GM13977 (cell line): ENCODE data around the gene STAT4.

ENCODE experiments used
- DNase-seq: peaks from one replicate; pipeline ENCODE4 v3.0.0; 2012; ENCODE audit warnings: low spot score
- CTCF ChIP-seq: IDR thresholded peaks from 2 replicates; pipeline ENCODE4 v1.5.1; 2012; ENCODE audit warnings: mild to moderate bottlenecking, control low read depth; ENCODE audit not compliant: insufficient read depth; ENCODE audit errors: extremely low read depth, missing control alignments
- in situ Hi-C: fragments of 300-500 bp; cut with MboI; formaldehyde crosslinking; loops from one replicate; pipeline ENCODE4 v1.12.0; 2022; ENCODE audit warnings: low sequenced_read_pairs, low pct_unique_long_range_greater_than_20kb, mixed read lengths, inconsistent platforms; ENCODE audit not compliant: unreplicated experiment

STAT4 gene

GRCh38 chr2:191009541-191010374 is 141.0 kb downstream of the STAT4 start:
- in situ Hi-C loops, result no loop called here
- no peak for TF ChIP-seq CTCF
- no peak for DNase-seq

GRCh38 chr2:191008286-191008685 is 142.5 kb downstream of the STAT4 start:
- in situ Hi-C loops, result no loop called here
- no peak for TF ChIP-seq CTCF

DNA sequence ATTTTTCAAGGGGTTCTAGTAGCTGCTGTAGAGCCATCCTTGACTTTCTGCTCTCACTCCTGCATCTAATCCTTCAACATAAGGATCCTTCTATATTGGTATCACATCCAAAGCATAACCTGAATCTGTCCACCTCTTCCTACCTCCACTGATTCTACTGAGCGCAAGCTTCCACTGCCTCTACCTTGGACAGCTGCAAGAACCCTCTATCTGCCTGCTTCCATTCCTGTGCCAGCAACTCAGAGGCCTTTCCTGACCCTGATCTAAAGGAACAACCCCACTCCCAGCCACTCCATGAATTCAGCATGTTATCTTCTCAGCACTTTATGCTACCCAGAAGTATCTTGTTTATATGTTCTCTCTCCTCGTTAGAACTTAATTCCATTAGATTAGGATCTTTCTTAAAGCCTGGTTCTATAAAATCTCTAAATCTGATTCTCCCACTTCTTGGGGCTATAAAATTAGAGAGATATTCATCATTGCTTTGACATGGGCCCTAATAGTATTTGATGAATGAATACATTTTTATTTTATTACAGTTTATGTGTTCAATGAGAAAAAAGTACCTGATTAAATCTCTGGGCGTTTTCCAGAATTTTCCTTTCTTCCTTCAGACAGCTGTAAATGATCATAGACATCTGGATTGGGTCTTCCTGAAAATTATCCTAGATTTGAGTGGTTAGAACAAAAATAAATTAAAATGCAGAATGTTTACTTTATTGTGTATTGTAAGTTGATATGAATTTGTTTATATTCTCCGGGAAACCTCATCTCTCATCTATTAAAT is 143.6 kb downstream of the STAT4 start:
- in situ Hi-C loops, result no loop called here
- TF ChIP-seq CTCF, result no peak
- no peak for DNase-seq

More at GRCh38 chr2:191008286-191008685, 142.5 kb downstream of the STAT4 start:
- no peak for DNase-seq

DNA sequence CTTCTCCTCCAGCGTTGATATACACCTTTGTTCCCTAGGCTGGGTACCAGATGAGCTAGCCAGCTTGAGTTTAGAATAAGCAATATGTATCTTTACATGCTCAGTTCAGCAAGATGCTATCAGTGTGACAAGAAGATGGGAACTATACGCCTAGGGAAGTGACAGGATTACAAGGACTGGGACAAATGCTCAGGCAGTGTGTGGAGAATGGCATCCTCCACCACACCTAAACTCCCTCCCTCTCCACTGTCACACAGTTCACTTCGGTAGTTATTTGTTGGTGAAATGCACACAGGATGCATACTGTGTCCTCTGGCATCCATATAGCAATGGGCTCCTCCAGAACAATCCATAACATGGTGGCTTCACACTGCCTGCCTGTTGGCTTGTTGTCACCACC is 144.5 kb downstream of the STAT4 start:
- no peak for TF ChIP-seq CTCF
- DNase-seq, result no peak
- in situ Hi-C loops, result no loop called here

DNA sequence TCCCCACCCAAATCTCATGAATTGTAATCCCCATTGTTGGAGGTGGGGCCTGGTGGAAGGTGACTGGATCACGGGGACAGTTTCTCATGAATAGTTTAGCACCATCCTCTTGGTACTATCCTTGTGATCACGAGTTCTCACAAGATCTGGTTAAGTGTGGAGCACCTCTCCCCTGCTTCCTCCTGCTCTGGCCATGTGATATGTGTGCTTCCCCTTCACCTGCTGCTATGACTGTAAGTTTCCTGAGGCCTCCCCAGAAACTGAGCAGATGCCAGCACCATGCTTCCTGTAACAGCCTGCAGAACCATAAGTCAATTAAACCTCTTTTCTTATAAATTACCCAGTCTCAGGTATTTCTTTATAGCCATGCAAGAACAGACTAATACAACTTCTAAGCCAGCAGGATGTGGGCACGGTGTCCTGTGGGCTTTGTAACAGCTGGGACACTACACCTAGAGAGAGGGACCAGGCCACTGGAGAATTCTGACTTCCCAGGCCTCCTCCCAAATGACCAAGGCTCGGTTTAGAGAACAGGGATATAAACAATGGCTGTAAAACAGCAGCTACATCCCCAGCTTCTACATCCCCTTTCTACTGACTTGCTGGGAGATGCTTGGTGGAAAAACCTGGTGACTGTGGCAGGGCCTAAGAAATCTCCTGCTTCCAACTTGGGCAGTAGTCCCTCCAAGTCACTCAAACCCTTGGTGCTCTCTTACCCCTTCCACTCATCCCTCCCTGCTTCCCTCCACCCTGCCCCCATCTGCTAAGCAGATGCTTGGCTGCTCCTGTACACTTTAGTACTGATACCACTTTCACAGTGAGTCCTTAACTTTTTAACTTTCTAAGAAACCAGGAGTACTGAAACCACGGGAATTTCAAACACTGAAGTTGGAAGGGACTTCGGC is 147.1 kb downstream of the STAT4 start:
- no peak for TF ChIP-seq CTCF
- in situ Hi-C loops, result no loop called here
- DNase-seq, result no peak

DNA sequence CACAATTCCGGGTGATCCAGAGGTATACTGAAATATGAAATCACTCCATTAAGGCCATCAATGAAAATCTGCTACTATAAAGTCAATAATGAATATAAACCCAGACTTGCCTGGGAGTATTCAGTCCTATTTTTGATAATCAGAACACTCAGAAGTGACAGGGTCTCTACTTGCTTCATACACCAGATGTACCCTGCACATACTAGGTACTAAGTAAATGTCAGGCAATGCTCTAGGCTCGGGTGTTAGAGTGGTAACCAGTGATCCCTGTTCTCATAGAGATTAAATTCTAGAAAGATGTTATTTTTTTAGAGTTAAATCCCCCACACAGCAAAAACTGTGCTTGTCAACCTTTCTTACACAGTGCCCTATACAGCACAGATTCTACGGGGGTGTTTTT is 149.2 kb downstream of the STAT4 start:
- DNase-seq, result no peak
- in situ Hi-C loops, result no loop called here
- no peak for TF ChIP-seq CTCF
